ENCODE measurements around the gene ITPKB. TPM values are rescaled to one million over a fixed set of nuclear protein-coding genes. Genes with fewer than 3 reads are reported as not detected.

The ITPKB gene
- total RNA-seq (2021; fragmentation: NEBNext Ultra II Directional; extraction: Animal tissue kit (Norgen Biotek cat#: 25700)), result 1 to 10 TPM; 1.7 to 3.0 (median 2.2) TPM
- long read RNA-seq, result 0 reads

GRCh38 chr1:226738995-226739695, at the start of gene ITPKB:
ITPKB (minus strand) TSS chr1:226739282; CDS start chr1:226737458, 1,824 bp downstream.
- Mint-ChIP-seq H3K9me3 (peaks cover 7% of the 10 kb centered on the region), H3K36me3 (ENCODE audit: low read depth) (no peaks in the 10 kb centered on the region; the same call in 1 of the 2 replicates), H3K4me1 (ENCODE audit: low read depth) (peaks cover 13% of the 10 kb centered on the region), H3K4me3 (peak within 1 kb of the TSS; percentile 91), H3K27ac (peak within 1 kb of the TSS; percentile 31; the same call in 1 of the 2 replicates), H3K27me3 (ENCODE audit: insufficient read depth) (peaks cover 5% of the 10 kb centered on the region)
- no peak for TF ChIP-seq CTCF (IDR thresholded peaks at IDR 0.05)
- no peak for DNase-seq

GRCh38 chr1:226787638-226788037, 48.6 kb upstream of the ITPKB start:
- no peak for TF ChIP-seq CTCF (IDR thresholded peaks at IDR 0.05)
- Mint-ChIP-seq H3K4me1 (ENCODE audit: low read depth) (no peaks in the 10 kb centered on the region), H3K36me3 (ENCODE audit: low read depth) (no peaks in the 10 kb centered on the region), H3K4me3 (no peak overlapping the region), H3K27me3 (ENCODE audit: insufficient read depth) (peaks cover 24% of the 10 kb centered on the region), H3K9me3 (no peaks in the 10 kb centered on the region), H3K27ac (no peak overlapping the region)
- DNase-seq, result no peak

- DNase-seq, result no peak
- Mint-ChIP-seq H3K36me3 (ENCODE audit: low read depth) (no peaks in the 10 kb centered on the region), H3K27me3 (ENCODE audit: insufficient read depth) (peaks cover 27% of the 10 kb centered on the region), H3K4me1 (ENCODE audit: low read depth) (no peaks in the 10 kb centered on the region), H3K4me3 (no peak overlapping the region), H3K9me3 (no peaks in the 10 kb centered on the region), H3K27ac (no peak overlapping the region)
- no peak for TF ChIP-seq CTCF (IDR thresholded peaks at IDR 0.05)
Observed at GRCh38 chr1:226787071-226787470, 48.0 kb upstream of the ITPKB start.

- no peak overlapping the region for H3K27ac Mint-ChIP-seq
- DNase-seq, result no peak
- no peak overlapping the region for H3K4me3 Mint-ChIP-seq
- H3K27me3 Mint-ChIP-seq (ENCODE audit: insufficient read depth), result peaks cover 32% of the 10 kb centered on the region
- no peaks in the 10 kb centered on the region for H3K36me3 Mint-ChIP-seq (ENCODE audit: low read depth)
- H3K4me1 Mint-ChIP-seq (ENCODE audit: low read depth), result no peaks in the 10 kb centered on the region
- no peak for TF ChIP-seq CTCF (IDR thresholded peaks at IDR 0.05)
- H3K9me3 Mint-ChIP-seq, result no peaks in the 10 kb centered on the region
Observed at GRCh38 chr1:226786550-226786949, 47.5 kb upstream of the ITPKB start.

GRCh38 chr1:226785805-226786204, 46.7 kb upstream of the ITPKB start:
- no peak for DNase-seq
- TF ChIP-seq CTCF (IDR thresholded peaks at IDR 0.05), result no peak
- H3K27me3 Mint-ChIP-seq (ENCODE audit: insufficient read depth), result peaks cover 37% of the 10 kb centered on the region
- no peaks in the 10 kb centered on the region for H3K9me3 Mint-ChIP-seq
- no peak overlapping the region for H3K4me3 Mint-ChIP-seq
- H3K4me1 Mint-ChIP-seq (ENCODE audit: low read depth), result no peaks in the 10 kb centered on the region
- H3K27ac Mint-ChIP-seq, result no peak overlapping the region
- H3K36me3 Mint-ChIP-seq (ENCODE audit: low read depth), result no peaks in the 10 kb centered on the region
